DMS114 treated with DMSO at 0.1 percent for 48 hours (cell line): Measurements from ENCODE around the gene FAM216A.

Experiments
- DNase-seq: peaks from one replicate; lab custom pipeline; 2025; ENCODE audit not compliant: unreplicated experiment; lab: John Stamatoyannopoulos, UW

Gene FAM216A

GRCh38 chr12:110538869-110539622 is 70.4 kb downstream of the FAM216A start:
- DNase-seq, result no peak
